Pons (tissue), 1 donor: ENCODE results near the gene TGM3.

Experiments
- DNase-seq: peaks from one replicate; pipeline ENCODE4 v3.0.0-alpha.2; 2016; ENCODE audit warnings: low spot score

TGM3 gene

DNA sequence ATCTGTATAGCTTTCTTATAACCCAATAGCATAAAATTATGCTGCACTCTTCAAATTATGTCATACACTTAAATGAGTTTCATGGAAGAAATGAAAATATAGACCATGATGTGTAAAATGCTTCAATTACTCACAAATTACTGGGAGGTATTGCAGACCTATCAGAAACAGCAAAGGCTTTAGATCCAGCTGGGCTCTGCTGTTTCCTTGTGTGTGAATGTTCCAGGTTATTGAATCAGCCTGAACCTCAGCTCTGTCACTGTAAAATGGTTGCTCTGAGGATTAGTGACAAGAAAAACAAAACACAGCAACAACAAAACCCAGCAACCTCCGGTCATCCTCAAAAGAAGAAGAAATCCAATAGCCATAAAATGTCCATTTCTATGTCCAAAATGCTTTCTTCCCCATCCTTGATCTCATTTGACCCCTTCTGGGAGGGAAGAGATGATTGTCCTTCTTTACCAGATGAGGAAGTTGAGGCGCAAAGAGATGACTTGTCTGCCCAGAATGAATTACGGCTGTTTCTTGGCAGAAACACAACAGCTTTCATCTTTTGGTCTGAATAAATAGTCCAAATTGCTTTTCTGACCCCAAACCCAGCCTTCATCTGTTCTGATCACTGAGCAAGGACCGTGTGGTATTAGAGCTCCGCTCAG is 42.7 kb downstream of the TGM3 start:
- DNase-seq = no peak

DNA sequence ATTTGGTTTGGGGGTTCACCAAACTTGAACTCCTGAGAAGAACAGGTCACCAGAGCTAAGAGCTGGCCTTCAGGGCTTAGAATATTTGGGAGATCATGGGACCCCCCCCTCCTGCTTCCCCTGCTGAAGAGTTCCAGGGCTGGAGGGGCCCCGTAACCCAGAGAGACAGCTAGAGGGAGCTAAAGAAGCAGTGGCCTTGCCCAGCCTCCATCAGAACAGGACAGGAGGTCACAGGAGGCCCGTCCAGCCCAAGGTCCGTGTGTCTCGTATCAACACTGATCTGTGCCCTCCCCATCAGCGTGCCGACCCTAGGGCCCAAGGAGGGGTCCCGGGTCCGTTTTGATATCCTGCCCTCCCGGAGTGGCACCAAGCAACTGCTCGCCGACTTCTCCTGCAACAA is 44.3 kb downstream of the TGM3 start:
- no peak for DNase-seq

DNA sequence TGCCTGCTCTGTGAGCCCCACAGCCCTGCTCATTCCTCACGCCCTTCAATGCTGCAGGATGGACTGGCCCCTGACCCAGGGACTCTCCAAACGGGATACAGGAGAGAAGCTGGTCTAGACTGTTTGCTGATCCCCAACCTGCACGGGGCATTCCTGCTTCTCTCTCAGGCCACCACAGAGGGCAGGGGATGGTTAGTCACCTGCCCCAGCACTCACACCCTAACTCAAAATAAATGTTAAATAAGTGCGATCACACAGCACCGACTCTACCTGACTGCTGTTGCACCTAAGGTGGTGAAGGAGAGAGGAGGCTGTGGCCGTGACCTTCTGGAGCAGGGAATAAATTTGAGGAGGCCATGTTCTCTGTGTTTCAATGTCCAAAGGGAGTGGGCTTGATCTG is 45.0 kb downstream of the TGM3 start:
- no peak for DNase-seq

DNA sequence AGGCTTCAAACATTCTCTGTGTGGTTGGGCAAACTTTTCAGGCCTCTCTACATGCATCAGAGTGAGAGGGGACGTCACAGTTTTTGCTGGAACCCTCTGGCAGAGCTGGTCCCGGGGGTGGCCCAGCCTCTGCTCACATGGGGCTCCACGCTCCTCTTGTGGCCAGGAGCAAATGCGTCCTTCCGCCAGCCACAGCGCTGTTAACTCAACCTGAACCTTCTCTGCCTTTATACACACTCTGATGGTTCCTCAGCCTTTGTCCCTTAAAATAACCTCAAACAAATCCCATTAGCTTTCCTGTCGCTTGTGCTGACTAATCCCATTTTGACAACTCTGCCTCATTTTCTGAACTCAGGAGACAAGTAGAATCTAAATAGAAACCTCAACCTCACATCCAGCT is 45.5 kb downstream of the TGM3 start:
- DNase-seq = no peak

DNA sequence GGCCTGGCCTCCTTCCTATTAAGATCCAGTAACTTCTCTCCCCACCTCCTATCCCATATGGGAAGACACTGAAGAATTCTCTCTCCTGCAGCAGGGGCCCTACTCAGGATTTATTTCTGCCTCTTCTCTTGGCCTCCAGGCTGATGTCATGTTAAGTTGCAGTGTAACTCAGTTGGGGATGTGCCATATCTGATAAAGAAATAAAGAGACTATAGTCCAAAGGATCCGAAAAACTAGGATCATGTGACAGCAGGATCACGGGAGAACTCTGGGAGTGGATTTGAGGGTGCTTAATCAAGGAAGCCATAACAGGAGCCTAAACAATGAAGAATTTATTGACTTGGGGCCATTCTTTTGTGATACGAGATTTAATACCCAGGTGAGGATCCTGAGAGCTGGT is 46.4 kb downstream of the TGM3 start:
- DNase-seq = no peak

DNA sequence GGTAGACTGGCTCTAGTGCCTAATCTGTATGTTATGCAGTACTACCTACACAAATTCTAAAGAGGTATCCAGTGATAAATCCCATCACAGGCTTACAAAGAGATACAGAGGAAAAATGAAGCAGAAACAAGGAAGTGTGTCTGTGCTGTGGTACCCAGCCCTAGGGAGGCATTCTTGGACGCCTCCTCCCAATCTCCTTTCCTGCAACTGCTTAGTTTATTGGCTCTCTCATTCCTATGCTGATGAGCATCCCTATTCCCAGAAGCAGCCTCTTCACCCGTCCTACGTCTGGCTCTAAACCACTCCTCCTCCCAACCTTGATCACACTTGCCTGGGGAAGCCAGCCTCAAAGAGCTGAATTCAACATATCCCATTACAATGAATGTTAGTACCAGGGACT is 50.4 kb downstream of the TGM3 start:
- DNase-seq = no peak

DNA sequence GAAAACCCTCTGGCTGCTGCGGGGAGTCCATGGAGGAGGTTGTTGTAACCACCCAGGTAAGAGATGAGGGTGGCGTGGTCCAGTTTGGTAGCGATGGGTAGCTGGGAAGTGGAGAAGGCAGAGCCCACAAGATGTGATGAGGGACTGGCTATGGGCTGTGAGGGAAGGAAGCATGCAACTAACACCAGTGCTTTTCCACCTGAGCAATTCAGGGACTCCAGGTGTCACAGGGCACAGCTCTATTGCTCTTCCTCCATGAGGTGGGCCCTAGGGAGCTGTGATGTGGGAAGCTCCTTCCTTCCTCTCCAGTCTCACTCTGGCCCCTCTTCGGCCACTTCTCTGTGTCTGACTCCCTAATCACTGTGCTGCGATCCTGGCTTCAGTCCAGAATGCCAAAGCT is 52.5 kb downstream of the TGM3 start:
- no peak for DNase-seq

DNA sequence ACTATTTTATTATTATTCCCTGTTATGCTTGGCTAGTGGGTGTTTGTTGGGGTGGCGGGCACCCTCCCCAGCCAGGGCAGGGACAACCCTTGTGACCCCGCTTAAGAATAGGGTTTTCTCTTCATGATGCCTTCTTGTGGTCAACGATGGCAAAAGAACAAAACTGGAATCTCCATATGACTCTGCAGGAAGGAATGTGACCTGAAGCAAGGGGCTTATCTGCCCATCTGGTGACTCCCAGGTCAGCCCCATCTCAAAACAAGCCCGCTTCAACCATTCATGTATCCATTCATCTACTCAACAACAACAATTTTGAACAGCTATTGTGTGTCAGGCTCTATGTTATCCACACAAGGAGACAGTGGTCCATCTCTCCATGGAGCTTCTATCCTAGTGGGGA is 54.0 kb downstream of the TGM3 start:
- no peak for DNase-seq

DNA sequence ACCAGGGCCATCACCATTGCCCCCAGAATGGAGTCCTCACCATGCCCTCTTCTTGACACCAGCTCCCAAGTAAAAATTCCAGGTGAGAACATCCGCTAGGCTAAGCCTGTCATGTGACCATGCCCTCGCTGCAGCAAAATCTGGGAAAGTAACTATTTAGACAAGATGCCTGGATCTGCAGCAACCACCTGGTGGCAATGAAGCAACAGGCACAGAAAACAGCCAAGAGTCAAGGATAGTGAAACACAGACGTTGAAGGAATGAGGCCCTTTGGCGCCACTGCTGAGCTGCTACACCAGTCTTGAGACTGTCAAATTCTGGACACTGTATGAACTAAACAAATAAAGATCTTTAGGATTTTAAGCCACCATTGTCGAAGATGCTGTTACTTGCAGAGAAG is 54.8 kb downstream of the TGM3 start:
- no peak for DNase-seq

DNA sequence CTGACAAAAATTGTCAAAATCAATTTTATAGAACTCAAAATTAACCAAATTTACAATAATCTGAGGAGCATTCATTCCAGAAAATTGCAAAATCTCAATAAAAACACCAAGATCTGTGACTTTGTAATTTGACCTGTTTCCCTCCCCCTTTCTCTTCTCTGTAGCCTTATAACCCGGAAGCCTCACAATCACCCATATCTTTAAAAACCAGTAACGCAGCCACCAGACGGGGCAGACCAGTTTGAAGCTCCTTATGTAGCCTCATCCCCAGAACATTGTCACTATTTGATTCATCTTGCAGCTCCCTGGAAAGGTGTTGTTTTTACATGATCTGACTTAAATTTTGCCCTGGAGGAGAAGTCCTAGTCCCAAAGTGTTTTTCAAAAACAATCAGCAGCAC is 57.4 kb downstream of the TGM3 start:
- no peak for DNase-seq

DNA sequence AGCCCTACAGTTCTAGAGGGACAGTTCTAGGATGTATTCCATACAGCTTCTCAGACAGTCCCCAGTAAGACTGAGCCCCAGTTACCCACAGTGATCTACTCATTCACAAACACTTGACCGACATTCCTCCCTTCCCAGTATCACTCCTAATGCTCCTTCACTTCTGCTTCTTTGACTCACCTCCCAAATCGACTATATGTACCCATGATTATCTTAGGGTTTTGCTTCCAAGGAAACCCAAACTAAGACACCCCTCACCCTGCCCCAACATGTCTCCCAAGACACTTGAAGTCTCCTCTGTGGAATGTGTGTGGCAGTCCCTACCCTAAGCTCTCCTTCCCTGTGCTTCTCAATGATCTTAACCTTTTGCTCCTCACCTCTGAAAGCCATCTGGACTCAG is 61.3 kb downstream of the TGM3 start:
- DNase-seq = no peak

DNA sequence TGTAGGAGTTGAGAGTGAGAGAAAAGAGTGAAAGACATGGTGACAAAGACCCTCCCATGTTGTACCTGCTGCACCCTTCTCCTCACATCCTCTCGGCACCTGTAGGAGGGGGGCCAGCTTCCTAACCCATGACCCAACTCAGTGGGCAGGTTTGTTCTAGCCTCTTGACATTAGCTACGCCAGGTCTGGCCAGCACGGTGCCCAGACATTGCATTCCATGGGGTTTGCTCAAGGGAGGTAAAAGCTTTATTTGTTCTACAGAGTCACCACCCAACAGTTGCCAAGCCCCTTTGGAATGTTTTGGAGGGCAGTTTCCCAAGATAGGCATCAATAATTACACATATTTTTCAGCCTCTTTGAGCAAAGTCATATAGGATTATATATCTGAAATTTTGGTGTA is 62.2 kb downstream of the TGM3 start:
- no peak for DNase-seq

DNA sequence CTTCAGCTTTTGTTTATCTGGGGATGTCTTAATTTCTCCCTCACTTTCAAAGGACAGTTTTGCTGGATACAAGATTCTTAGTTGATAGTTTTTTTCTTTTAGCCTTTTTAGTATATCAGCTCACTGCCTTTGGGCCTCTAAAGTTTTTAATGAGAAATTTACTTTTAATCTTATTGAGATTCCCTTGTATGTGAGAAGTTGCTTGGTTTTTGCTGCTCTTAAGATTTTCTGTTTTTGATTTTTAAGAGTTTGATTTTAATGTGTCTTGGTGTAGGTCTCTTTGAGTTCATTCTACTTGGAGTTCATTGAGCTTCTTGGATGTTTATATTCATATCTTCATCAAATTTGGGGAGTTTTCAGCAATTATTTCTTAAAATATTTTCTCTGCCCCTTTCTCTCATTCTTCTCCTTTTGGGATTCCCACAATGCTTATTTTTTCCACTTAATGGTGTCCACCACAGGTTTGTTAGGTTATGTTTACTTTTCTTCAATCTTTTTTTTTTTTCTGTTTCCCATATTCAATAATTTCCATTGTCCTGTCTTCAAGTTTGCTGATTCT is 65.3 kb downstream of the TGM3 start:
- DNase-seq = no peak

DNA sequence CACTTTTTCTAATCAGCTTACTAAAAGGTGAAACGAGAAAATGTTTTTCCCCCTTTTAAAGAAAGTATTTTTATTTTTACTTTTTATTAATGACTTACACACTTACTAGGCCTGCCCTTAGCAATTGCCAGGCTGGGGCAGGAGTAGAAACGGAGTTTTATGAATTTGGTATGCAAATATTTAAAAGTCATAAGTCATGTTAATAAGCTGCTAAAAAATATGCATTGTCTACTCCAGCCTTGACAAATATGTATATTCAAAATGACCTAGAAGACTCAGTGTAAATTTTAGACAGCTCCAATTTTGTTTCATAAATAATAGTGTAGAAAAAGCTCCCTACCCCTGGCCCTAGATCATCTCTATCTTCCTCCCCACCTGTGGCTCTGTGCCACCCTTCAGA is 67.4 kb downstream of the TGM3 start:
- no peak for DNase-seq

DNA sequence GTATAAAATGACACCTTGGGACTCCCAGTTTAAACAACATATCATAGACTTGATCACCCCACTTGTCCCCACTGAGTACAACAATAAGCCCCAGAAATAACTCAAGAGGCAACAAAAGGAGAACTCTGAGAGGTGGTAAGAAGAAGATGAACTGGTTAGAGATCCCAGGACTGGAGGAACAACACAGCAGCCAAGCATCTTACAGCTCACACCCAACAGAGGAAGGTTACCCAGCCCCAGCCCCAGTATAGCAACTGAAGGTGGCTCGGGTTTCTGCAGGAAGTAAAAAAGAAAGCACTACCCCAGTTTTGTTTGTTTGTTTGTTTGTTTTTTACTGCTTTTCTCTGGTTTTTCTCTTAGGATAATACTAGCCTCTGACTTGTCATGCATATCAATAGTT is 67.8 kb downstream of the TGM3 start:
- no peak for DNase-seq

DNA sequence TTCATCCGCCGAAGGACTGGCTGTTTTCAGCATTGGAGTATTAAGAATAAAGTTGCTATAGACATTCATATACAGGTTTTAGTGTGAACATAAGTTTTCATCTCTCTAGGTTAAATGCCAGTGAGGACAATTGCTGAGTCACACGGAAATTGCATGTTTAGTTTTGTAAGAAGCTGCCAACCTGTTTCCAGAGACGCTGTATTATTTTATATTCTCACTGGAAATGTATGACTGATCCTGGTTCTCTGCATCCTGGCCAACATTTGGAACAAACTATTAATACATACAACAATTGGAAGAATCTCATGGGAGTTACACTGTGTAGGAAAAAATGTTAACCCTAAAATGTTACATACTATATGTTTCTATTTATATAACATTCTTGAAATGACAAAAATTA is 68.2 kb downstream of the TGM3 start:
- DNase-seq = no peak

DNA sequence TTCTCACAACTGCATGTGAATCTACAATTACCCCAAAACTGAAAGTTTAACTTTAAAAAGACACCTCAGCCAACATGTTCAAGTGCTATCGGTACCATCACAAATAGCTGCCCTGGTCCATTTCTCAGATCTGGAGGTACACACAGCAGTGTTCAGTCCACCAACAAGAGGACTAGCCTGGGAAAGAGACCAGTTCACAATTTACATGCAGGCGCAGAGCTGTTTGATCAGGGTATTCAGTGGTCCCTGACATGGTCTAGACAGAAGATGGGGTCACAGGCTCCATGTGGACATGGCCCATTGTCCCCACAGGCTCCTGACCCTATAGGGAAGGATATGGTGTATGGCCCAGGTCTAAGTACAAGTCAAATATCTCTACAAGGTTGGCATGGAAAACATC is 69.3 kb downstream of the TGM3 start:
- DNase-seq = no peak

DNA sequence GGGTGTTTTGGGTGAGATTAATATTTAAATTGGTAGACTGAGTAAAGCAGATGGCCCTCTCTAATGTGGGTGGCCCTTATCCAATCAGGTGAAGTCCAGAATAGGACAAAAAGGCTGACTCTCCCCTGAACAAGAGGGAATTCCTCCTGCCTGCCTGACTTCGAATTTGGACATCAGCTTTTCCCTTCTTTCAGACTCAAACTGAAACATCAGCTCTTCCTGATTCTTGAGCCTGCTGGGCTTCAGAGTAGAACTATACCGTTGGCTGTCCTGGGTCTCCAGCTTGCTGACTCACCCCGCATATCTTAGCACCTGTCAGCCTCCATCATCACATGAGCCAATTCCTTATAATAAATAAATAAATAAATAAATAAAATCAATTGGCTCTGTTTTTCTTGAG is 69.9 kb downstream of the TGM3 start:
- no peak for DNase-seq

DNA sequence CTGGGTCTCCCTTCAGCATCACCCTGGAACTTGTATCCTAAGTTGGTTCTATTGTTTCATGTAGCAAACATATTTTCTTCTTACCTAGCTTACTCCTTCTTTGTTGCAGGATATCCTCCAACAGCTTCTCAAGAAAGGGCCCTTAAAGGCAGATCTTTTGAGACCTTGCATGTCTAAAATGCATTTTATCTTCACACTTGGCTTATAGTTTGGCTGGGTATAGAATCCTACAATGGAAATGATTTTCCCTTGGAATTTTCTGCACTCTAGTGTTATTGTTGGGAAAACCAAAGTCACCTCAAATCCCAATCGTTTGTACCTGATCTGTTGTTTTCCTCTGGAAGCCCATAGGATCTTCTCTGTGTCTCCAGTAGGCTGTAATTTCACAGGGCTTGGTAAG is 72.8 kb downstream of the TGM3 start:
- DNase-seq = no peak

DNA sequence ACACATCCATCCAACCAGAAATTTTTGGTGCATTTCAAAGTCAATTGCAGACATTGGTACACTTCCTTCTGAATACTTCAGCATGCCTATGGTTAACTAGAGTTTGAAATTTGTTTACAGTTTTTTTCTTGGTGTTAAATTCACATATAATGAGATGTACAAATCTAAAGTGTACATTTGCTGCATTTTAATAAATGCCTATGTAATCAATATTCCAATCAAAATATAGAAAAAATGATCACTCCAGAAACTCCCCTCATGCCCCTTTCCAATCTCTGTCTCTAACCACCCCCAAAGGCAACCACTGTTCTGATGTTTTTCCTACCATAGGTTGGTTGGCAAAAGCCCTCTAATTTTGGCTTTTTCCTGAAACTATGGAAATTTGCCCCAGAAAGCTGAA is 77.3 kb downstream of the TGM3 start:
- DNase-seq = no peak

DNA sequence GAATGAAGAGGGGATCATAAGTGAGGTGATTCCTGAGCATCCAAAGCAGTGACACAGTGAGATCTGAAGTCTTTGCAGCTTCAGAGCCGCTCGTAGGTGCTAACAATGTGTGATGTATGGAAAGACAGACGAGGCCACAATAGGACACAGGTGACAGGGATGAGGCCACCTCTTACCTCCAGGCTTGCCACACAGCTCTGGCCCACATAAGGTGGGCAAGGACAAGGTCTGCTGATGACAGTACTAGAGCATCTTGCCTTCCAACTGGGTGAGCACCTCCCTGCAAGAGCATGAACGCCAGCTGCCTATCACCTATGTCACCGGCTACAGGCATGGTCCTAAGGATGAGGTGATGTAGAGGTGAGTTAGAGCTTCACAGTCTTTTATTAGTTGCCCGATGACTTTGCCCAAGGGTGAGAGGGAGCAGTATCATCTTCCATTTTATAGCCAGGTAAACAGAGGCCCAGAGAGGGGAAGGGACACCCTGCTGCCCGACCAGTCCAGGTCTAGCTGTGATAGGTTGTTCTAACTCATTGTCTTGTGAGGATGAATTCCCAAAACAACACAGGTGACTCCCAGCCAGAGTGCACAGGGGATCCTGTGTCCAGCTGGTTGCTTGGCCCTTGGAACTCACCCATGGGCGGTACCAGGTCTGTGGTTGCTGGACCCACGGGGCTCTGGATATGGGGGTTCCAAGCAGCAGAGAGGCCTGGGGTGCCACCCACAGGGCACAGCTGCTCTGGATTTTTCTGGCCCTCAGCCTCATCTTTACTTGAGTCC is 78.7 kb downstream of the TGM3 start:
- DNase-seq = no peak

DNA sequence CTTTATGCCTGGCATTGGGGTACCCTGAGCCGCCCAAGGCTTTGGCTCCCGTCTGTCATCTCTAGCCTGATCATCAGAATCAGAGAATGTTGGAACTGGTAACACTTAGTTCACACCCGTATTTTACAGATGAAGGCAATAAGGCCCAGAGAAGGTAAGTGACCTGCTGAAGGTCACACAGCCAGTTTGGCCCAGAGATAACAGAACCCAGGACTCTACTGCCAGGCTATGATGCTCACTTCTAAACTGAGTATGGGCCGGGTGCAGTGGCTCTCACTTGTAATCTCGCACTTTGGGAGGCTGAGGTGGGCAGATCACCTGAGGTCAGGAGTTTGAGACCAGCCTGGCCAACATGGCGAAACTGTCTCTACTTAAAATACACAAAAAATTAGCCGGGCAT is 83.1 kb downstream of the TGM3 start:
- no peak for DNase-seq

DNA sequence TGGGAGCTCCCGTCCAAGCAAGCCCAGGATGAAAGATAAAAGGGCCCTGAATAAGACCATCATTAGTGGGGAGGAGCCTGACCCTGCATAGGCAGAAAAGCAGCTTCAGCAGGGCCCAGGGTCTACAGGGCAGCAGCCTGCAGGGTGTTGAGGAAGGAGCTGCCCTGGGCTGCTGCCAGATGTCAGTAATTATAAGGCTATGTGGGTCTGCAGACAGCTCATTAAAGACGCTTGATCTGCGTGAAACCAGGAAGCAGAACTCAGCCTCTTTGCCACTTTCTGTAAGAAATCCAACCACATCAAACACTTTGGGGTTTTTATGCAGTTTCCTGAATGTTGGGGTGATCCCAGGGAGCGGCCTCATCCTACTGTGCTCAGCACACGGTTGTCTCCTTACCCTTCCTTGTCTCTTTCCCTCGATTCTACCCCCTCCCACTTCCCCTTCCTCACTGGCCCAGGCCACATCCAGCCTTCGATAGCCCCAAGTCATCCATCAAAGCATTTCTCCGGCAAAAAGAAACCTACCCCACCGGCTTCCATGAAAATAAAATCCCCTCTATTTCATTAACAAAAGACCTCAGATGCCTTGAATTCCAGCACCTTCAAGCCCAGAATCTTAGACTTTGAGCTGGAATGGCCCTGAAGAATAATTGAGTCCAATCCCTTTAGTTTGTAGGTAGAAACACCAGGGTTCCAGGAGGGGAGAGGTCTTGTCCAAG is 83.9 kb downstream of the TGM3 start:
- no peak for DNase-seq
